SK-N-SH treated with all-trans-retinoic acid at 6 μM for 48 hours (cell line): Measurements from ENCODE around the gene ELOVL6.

ENCODE experiments used
- ARNTL ChIP-seq: fragments of 450-650 bp; formaldehyde crosslinking; IDR thresholded peaks from 2 replicates; pipeline ENCODE4 v1.5.0; 2020; ENCODE audit warnings: low read depth, mild to moderate bottlenecking, moderate library complexity, borderline replicate concordance
- BACH2 ChIP-seq: fragments of 250-450 bp; sonication (Bioruptor Pico); IDR thresholded peaks from 2 replicates; pipeline ENCODE4 v1.9.0; 2021; ENCODE audit warnings: mild to moderate bottlenecking, borderline replicate concordance
- ESRRG ChIP-seq: fragments of 250-450 bp; sonication (Bioruptor Pico); IDR thresholded peaks from 2 replicates; pipeline ENCODE4 v1.6.1; 2021; ENCODE audit warnings: mild to moderate bottlenecking
- GLIS3 ChIP-seq: fragments of 250-450 bp; sonication (Bioruptor Pico); IDR thresholded peaks from 2 replicates; pipeline ENCODE4 v1.5.0; 2020; ENCODE audit warnings: mild to moderate bottlenecking, moderate library complexity
- RARB ChIP-seq: fragments of 250-450 bp; sonication (Bioruptor Pico); IDR thresholded peaks from 2 replicates; pipeline ENCODE4 v1.8.0; 2021; ENCODE audit warnings: mild to moderate bottlenecking, moderate library complexity
- TCF4 ChIP-seq: fragments of 250-450 bp; sonication (Bioruptor Pico); IDR thresholded peaks from 2 replicates; pipeline ENCODE4 v1.8.0; 2021; ENCODE audit warnings: mild to moderate bottlenecking, moderate library complexity, borderline replicate concordance
- TOX ChIP-seq: fragments of 250-450 bp; sonication (Bioruptor Pico); IDR thresholded peaks from 2 replicates; pipeline ENCODE4 v1.8.0; 2021; ENCODE audit warnings: mild to moderate bottlenecking, moderate library complexity, borderline replicate concordance
- ZFP3 ChIP-seq: fragments of 250-450 bp; sonication (Bioruptor Pico); IDR thresholded peaks from 2 replicates; pipeline ENCODE4 v1.5.0; 2020; ENCODE audit warnings: mild to moderate bottlenecking, moderate library complexity
- ZNF565 ChIP-seq: fragments of 450-650 bp; formaldehyde crosslinking; conservative IDR thresholded peaks from 2 replicates; pipeline ENCODE4 v1.5.0; 2020; ENCODE audit warnings: low read depth, mild to moderate bottlenecking, moderate library complexity
- ZNF8 ChIP-seq: fragments of 450-650 bp; formaldehyde crosslinking; IDR thresholded peaks from 2 replicates; pipeline ENCODE4 v1.5.0; 2020; ENCODE audit warnings: mild to moderate bottlenecking, moderate library complexity
- TF ChIP-seq, protein P1 (sequence below): fragments of 250-450 bp; sonication (Bioruptor Pico); IDR thresholded peaks from 2 replicates; pipeline ENCODE4 v1.8.0; 2020; ENCODE audit warnings: mild to moderate bottlenecking, moderate library complexity, borderline replicate concordance
- TF ChIP-seq, protein P2 (sequence below): fragments of 250-450 bp; sonication (Bioruptor Pico); IDR thresholded peaks from 2 replicates; pipeline ENCODE4 v1.5.1; 2020; ENCODE audit warnings: low read depth, mild to moderate bottlenecking, moderate library complexity
- TF ChIP-seq, protein P3 (sequence below): fragments of 250-450 bp; sonication (Bioruptor Pico); IDR thresholded peaks from 2 replicates; pipeline ENCODE4 v1.5.1; 2021; ENCODE audit warnings: mild to moderate bottlenecking, moderate library complexity

DNA sequence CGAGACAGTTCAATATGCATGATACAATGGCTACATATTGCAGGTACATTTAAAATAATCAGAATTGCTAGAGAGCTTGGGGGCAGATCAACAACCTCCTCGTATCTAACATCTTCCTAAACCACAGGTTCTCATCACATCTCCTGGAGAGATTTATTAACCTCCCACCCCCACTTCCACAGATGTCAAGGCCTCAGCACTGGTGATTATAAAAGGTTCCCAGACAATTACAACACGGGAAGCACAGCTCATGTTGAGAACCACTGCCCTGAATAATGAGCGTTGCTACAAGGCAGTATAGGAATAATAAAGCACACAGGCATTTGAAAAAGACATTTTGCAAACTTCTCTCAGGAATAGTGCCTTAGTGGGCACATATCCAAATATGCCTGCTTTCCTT is 42.8 kb downstream of the ELOVL6 start:
- TF ChIP-seq TOX (CRISPR knock-in tag), result no peak
- no peak for TF ChIP-seq ZNF565 (CRISPR knock-in tag)
- TF ChIP-seq, protein P1, sequence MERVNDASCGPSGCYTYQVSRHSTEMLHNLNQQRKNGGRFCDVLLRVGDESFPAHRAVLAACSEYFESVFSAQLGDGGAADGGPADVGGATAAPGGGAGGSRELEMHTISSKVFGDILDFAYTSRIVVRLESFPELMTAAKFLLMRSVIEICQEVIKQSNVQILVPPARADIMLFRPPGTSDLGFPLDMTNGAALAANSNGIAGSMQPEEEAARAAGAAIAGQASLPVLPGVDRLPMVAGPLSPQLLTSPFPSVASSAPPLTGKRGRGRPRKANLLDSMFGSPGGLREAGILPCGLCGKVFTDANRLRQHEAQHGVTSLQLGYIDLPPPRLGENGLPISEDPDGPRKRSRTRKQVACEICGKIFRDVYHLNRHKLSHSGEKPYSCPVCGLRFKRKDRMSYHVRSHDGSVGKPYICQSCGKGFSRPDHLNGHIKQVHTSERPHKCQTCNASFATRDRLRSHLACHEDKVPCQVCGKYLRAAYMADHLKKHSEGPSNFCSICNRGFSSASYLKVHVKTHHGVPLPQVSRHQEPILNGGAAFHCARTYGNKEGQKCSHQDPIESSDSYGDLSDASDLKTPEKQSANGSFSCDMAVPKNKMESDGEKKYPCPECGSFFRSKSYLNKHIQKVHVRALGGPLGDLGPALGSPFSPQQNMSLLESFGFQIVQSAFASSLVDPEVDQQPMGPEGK (CRISPR knock-in tag), result no peak
- TF ChIP-seq ARNTL (CRISPR knock-in tag), result no peak
- TF ChIP-seq RARB, result no peak
- TF ChIP-seq, protein P2, sequence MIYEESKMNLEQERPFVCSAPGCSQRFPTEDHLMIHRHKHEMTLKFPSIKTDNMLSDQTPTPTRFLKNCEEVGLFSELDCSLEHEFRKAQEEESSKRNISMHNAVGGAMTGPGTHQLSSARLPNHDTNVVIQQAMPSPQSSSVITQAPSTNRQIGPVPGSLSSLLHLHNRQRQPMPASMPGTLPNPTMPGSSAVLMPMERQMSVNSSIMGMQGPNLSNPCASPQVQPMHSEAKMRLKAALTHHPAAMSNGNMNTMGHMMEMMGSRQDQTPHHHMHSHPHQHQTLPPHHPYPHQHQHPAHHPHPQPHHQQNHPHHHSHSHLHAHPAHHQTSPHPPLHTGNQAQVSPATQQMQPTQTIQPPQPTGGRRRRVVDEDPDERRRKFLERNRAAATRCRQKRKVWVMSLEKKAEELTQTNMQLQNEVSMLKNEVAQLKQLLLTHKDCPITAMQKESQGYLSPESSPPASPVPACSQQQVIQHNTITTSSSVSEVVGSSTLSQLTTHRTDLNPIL (CRISPR knock-in tag), result no peak
- TF ChIP-seq BACH2 (CRISPR knock-in tag), result no peak
- TF ChIP-seq, protein P3, sequence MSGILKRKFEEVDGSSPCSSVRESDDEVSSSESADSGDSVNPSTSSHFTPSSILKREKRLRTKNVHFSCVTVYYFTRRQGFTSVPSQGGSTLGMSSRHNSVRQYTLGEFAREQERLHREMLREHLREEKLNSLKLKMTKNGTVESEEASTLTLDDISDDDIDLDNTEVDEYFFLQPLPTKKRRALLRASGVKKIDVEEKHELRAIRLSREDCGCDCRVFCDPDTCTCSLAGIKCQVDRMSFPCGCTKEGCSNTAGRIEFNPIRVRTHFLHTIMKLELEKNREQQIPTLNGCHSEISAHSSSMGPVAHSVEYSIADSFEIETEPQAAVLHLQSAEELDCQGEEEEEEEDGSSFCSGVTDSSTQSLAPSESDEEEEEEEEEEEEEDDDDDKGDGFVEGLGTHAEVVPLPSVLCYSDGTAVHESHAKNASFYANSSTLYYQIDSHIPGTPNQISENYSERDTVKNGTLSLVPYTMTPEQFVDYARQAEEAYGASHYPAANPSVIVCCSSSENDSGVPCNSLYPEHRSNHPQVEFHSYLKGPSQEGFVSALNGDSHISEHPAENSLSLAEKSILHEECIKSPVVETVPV (CRISPR knock-in tag), result no peak
- TF ChIP-seq ZFP3, result no peak
- no peak for TF ChIP-seq ZNF8
- TF ChIP-seq GLIS3 (CRISPR knock-in tag), result no peak
- TF ChIP-seq TCF4 (CRISPR knock-in tag), result no peak
- no peak for TF ChIP-seq ESRRG (CRISPR knock-in tag)
